Esophagus muscularis mucosa (tissue), 4 donors: ENCODE data around the gene PLA2G4D. TPM values are rescaled to one million over a fixed set of nuclear protein-coding genes. Genes with fewer than 3 reads are reported as not detected.

Source experiments
- DNase-seq: peaks from one replicate; pipeline ENCODE4 v3.0.0-alpha.2; 2017; ENCODE audit errors: extremely low spot score
- H3K27ac ChIP-seq, 4 donors: fragments of 200-600 bp; sonication (generic); replicated peaks in 1 of 4; 1 replicate in 3 of 4; 2 replicates in 1 of 4; pipeline ENCODE4 v1.5.1; 2016 to 2019; ENCODE audit warnings: mild to moderate bottlenecking in 1 of 4
- H3K27me3 ChIP-seq, 4 donors: fragments of 200-600 bp; sonication (generic); one replicate each; pipeline versions ENCODE4 v1.5.1 to v1.6.0; 2016 to 2019
- H3K36me3 ChIP-seq, 4 donors: fragments of 200-600 bp; sonication (generic); one replicate each; pipeline ENCODE4 v1.5.1; 2016 to 2019
- H3K4me1 ChIP-seq, 4 donors: fragments of 200-600 bp; sonication (generic); one replicate each; pipeline ENCODE4 v1.5.1; 2016 to 2019
- H3K4me3 ChIP-seq, 4 donors: fragments of 200-600 bp; sonication (generic); 1 replicate in 2 of 4; 2 replicates in 2 of 4; pipeline ENCODE4 v1.5.1; 2016 to 2019; ENCODE audit warnings: mild to moderate bottlenecking in 4 of 4, moderate library complexity in 1 of 4
- H3K9me3 ChIP-seq, 4 donors: fragments of 200-600 bp; sonication (generic); 1 replicate in 3 of 4; 2 replicates in 1 of 4; pipeline ENCODE4 v1.5.1; 2016 to 2019
- CTCF ChIP-seq, 3 experiments: fragments of 200-600 bp in 2 of 3; fragments of 450-650 bp in 1 of 3; sonication (generic) in 2 of 3; IDR thresholded peaks; one replicate each; pipeline ENCODE4 v1.5.1; 2017 to 2019; ENCODE audit warnings: antibody characterized with exemption in 3 of 3, mild to moderate bottlenecking in 2 of 3, moderate library complexity in 1 of 3
- EP300 ChIP-seq: sonication (generic); formaldehyde crosslinking; IDR thresholded peaks from one replicate; pipeline ENCODE4 v1.6.1; 2017; ENCODE audit warnings: antibody characterized with exemption
- POLR2A ChIP-seq: fragments of 450-650 bp; IDR thresholded peaks from one replicate; pipeline ENCODE4 v1.6.1; 2017; ENCODE audit warnings: antibody characterized with exemption, moderate library complexity, mild to moderate bottlenecking, low read depth
- POLR2AphosphoS5 ChIP-seq, 2 donors: sonication (generic); formaldehyde crosslinking; IDR thresholded peaks; one replicate each; pipeline ENCODE4 v1.6.1; 2017; ENCODE audit warnings: antibody characterized with exemption in 2 of 2
- WGBS: methylation state at CpG from one replicate; pipeline ENCODE4 v1.1.5; 2018; 5-methylcytosine and 5-hydroxymethylcytosine counted together
- intact Hi-C: fragments of 100-400 bp; cut with DNase I; formaldehyde crosslinking; loops from one replicate; pipeline ENCODE4 v1.15.1; 2023
- total RNA-seq, 4 donors: library from RNA; depleted of rRNA; stranded (reverse); fragments of >200 nt; gene quantifications; one replicate each; pipeline versions ENCODE4 v1.1.0 to v1.2.1, GENCODE V29; 2016

Gene PLA2G4D
- total RNA-seq, 4 donors from 2014 or later, result not detected

- no peaks in the 10 kb centered on the region for H3K9me3 ChIP-seq
- H3K27ac ChIP-seq, result no peak overlapping the region
- intact Hi-C loops, result loop anchor here (10.0 kb wide), 1 partner anchor 57 kb away; no protein-coding TSS in a partner anchor
- no peaks in the 10 kb centered on the region for H3K36me3 ChIP-seq
- no peak for DNase-seq
- WGBS, result 97% methylated on average over 13 of the region's 13 CpGs
- TF ChIP-seq CTCF (IDR thresholded peaks at IDR 0.05), result no peak
- no peak for TF ChIP-seq POLR2AphosphoS5 (IDR thresholded peaks at IDR 0.05)
- no peak for TF ChIP-seq EP300
- no peak for TF ChIP-seq POLR2A
- H3K4me1 ChIP-seq, result peaks cover 0 to 8% (median 6%) of the 10 kb centered on the region in 4 donors
- peaks cover 0 to 51% (median 0%) of the 10 kb centered on the region in 4 donors for H3K27me3 ChIP-seq
- H3K4me3 ChIP-seq, result no peak overlapping the region
Observed at GRCh38 chr15:42087460-42087859, 6.9 kb downstream of the PLA2G4D start.

- DNase-seq, result no peak
- intact Hi-C loops, result loop anchor here (2.0 to 10.0 kb wide), 2 partner anchors 59 to 95 kb away; no protein-coding TSS in a partner anchor
- 88% methylated on average over 3 of the region's 3 CpGs for WGBS
- Histone ChIP-seq H3K36me3 (no peaks in the 10 kb centered on the region), H3K4me1 (peaks cover 0 to 8% (median 6%) of the 10 kb centered on the region in 4 donors), H3K4me3 (no peak overlapping the region), H3K9me3 (no peaks in the 10 kb centered on the region), H3K27ac (no peak overlapping the region), H3K27me3 (peaks cover 0 to 65% (median 0%) of the 10 kb centered on the region in 4 donors)
- TF ChIP-seq POLR2A, result no peak
- TF ChIP-seq EP300, result no peak
- no peak for TF ChIP-seq CTCF (IDR thresholded peaks at IDR 0.05)
- no peak for TF ChIP-seq POLR2AphosphoS5 (IDR thresholded peaks at IDR 0.05)
Observed at GRCh38 chr15:42085721-42086120, 8.6 kb downstream of the PLA2G4D start.

GRCh38 chr15:42085236-42085605, 9.1 kb downstream of the PLA2G4D start:
- no peak for TF ChIP-seq CTCF (IDR thresholded peaks at IDR 0.05)
- TF ChIP-seq POLR2AphosphoS5 (IDR thresholded peaks at IDR 0.05), result no peak
- no peak for TF ChIP-seq EP300
- no peak for TF ChIP-seq POLR2A
- no peak overlapping the region for H3K27ac ChIP-seq
- peaks cover 0 to 8% (median 6%) of the 10 kb centered on the region in 4 donors for H3K4me1 ChIP-seq
- 72% methylated on average over 5 of the region's 5 CpGs for WGBS
- no peaks in the 10 kb centered on the region for H3K9me3 ChIP-seq
- no peak overlapping the region for H3K4me3 ChIP-seq
- intact Hi-C loops, result loop anchor here (2.0 to 10.0 kb wide), 2 partner anchors 60 to 94 kb away; no protein-coding TSS in a partner anchor
- peaks cover 0 to 65% (median 0%) of the 10 kb centered on the region in 4 donors for H3K27me3 ChIP-seq
- H3K36me3 ChIP-seq, result no peaks in the 10 kb centered on the region
- no peak for DNase-seq

- H3K27me3 ChIP-seq, result peaks cover 0 to 64% (median 0%) of the 10 kb centered on the region in 4 donors
- H3K36me3 ChIP-seq, result no peaks in the 10 kb centered on the region
- intact Hi-C loops, result loop anchor here (2.0 to 10.0 kb wide), 2 partner anchors 60 to 94 kb away; no protein-coding TSS in a partner anchor
- no peaks in the 10 kb centered on the region for H3K9me3 ChIP-seq
- peaks cover 0 to 8% (median 6%) of the 10 kb centered on the region in 4 donors for H3K4me1 ChIP-seq
- WGBS, result 38% methylated on average over 19 of the region's 29 CpGs
- no peak overlapping the region for H3K4me3 ChIP-seq
- TF ChIP-seq EP300 (no peak), CTCF (IDR thresholded peaks at IDR 0.05) (peak; percentile 81 to 98 (median 84))
- no peak overlapping the region for H3K27ac ChIP-seq
- DNase-seq, result no peak
Observed at GRCh38 chr15:42084465-42085235, 9.7 kb downstream of the PLA2G4D start.
